H1 (cell line): ENCODE data around the gene SFTPA2.

Experiments used
- CEBPB ChIP-seq: IDR thresholded peaks from 2 replicates; pipeline ENCODE4 v1.6.1; 2012; ENCODE audit warnings: low read depth, low read length
- CHD2 ChIP-seq: IDR thresholded peaks from 2 replicates; pipeline ENCODE4 v1.6.1; 2012; ENCODE audit warnings: low read length, improper control_type of control experiment
- KDM5A ChIP-seq: fragments of 200-600 bp; IDR thresholded peaks from 2 replicates; pipeline ENCODE4 v1.7.1; 2012; ENCODE audit warnings: mild to moderate bottlenecking, low read length, inconsistent platforms, mixed read lengths
- MAX ChIP-seq: IDR thresholded peaks from 2 replicates; pipeline ENCODE4 v1.6.1; 2012; ENCODE audit warnings: inconsistent platforms
- POLR2A ChIP-seq, 2 experiments: IDR thresholded peaks; 1 replicate in 1 of 2; 2 replicates in 1 of 2; pipeline ENCODE4 v1.6.1; 2011; ENCODE audit warnings: low read depth in 2 of 2, low read length in 2 of 2, mild to moderate bottlenecking in 2 of 2; ENCODE audit errors: control extremely low read depth in 1 of 2
- RBBP5 ChIP-seq: IDR thresholded peaks from 2 replicates; pipeline ENCODE4 v1.7.1; 2012; ENCODE audit warnings: low read depth, mild to moderate bottlenecking, inconsistent platforms, low read length, moderate library complexity, borderline replicate concordance
- RFX5 ChIP-seq: IDR thresholded peaks from 2 replicates; pipeline ENCODE4 v1.6.1; 2011; ENCODE audit warnings: low read depth, low read length, improper control_type of control experiment, borderline replicate concordance
- RNF2 ChIP-seq: fragments of 200-900, 300-1000 bp; sonication (generic); IDR thresholded peaks from 2 replicates; pipeline ENCODE4 v1.7.1; 2016; ENCODE audit warnings: borderline replicate concordance, low read depth, mild to moderate bottlenecking, antibody characterized with exemption, low read length; ENCODE audit not compliant: poor library complexity, severe bottlenecking; ENCODE audit errors: missing control alignments
- SAP30 ChIP-seq: fragments of 300-600 bp; sonication (generic); IDR thresholded peaks from 2 replicates; pipeline ENCODE4 v1.7.1; 2012; ENCODE audit warnings: low read length, moderate library complexity, mild to moderate bottlenecking, inconsistent platforms; ENCODE audit not compliant: insufficient read depth, insufficient replicate concordance
- SIN3A ChIP-seq, 2 experiments: IDR thresholded peaks in 1 of 2; conservative IDR thresholded peaks in 1 of 2; 2 replicates each; pipeline ENCODE4 v1.6.1; 2011 to 2012; ENCODE audit warnings: low read length in 2 of 2, improper control_type of control experiment in 1 of 2, low read depth in 1 of 2, mild to moderate bottlenecking in 1 of 2
- TBP ChIP-seq: IDR thresholded peaks from 2 replicates; pipeline ENCODE4 v1.6.1; 2011; ENCODE audit warnings: low read depth, low read length, improper control_type of control experiment
- YY1 ChIP-seq: IDR thresholded peaks from 2 replicates; pipeline ENCODE4 v1.6.1; 2011; ENCODE audit warnings: low read depth, mild to moderate bottlenecking, low read length
- TF ChIP-seq, protein P1 (sequence below), 3 experiments: IDR thresholded peaks; 1 replicate in 2 of 3; 2 replicates in 1 of 3; pipeline versions ENCODE4 v1.5.1 to v1.6.1; 2011; ENCODE audit warnings: low read length in 3 of 3, mild to moderate bottlenecking in 3 of 3, inconsistent platforms in 2 of 3, low read depth in 1 of 3, moderate library complexity in 1 of 3; ENCODE audit not compliant: insufficient read depth in 1 of 3; ENCODE audit errors: control extremely low read depth in 1 of 3

GRCh38 chr10:79582096-79582495 is 21.9 kb upstream of the SFTPA2 start:
- TF ChIP-seq CHD2: no peak
- no peak for TF ChIP-seq POLR2A (IDR thresholded peaks at IDR 0.05; ENCODE audit: control extremely low read depth in 1 of 2, low read depth in 2 of 2, low read length in 2 of 2)
- TF ChIP-seq KDM5A: no peak
- no peak for TF ChIP-seq RNF2
- no peak for TF ChIP-seq YY1
- TF ChIP-seq, protein P1, sequence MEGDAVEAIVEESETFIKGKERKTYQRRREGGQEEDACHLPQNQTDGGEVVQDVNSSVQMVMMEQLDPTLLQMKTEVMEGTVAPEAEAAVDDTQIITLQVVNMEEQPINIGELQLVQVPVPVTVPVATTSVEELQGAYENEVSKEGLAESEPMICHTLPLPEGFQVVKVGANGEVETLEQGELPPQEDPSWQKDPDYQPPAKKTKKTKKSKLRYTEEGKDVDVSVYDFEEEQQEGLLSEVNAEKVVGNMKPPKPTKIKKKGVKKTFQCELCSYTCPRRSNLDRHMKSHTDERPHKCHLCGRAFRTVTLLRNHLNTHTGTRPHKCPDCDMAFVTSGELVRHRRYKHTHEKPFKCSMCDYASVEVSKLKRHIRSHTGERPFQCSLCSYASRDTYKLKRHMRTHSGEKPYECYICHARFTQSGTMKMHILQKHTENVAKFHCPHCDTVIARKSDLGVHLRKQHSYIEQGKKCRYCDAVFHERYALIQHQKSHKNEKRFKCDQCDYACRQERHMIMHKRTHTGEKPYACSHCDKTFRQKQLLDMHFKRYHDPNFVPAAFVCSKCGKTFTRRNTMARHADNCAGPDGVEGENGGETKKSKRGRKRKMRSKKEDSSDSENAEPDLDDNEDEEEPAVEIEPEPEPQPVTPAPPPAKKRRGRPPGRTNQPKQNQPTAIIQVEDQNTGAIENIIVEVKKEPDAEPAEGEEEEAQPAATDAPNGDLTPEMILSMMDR (IDR thresholded peaks at IDR 0.05; ENCODE audit: control extremely low read depth in 1 of 3, insufficient read depth in 1 of 3, low read depth in 1 of 3, low read length in 3 of 3): no peak
- TF ChIP-seq SAP30: no peak
- TF ChIP-seq MAX: no peak
- TF ChIP-seq TBP: no peak
- TF ChIP-seq RBBP5: no peak
- TF ChIP-seq SIN3A (conservative IDR thresholded peaks at IDR 0.05 in 1 of 2, IDR thresholded peaks at IDR 0.05 in 1 of 2; ENCODE audit: low read depth in 1 of 2, low read length in 2 of 2): no peak
- no peak for TF ChIP-seq CEBPB
- TF ChIP-seq RFX5: no peak
